SKM-1 (cell line): ENCODE results near the gene EEF1AKMT4.

Source experiments
- DNase-seq: peaks from one replicate; lab custom pipeline; 2025; ENCODE audit not compliant: unreplicated experiment; lab: John Stamatoyannopoulos, UW

EEF1AKMT4 gene

DNA sequence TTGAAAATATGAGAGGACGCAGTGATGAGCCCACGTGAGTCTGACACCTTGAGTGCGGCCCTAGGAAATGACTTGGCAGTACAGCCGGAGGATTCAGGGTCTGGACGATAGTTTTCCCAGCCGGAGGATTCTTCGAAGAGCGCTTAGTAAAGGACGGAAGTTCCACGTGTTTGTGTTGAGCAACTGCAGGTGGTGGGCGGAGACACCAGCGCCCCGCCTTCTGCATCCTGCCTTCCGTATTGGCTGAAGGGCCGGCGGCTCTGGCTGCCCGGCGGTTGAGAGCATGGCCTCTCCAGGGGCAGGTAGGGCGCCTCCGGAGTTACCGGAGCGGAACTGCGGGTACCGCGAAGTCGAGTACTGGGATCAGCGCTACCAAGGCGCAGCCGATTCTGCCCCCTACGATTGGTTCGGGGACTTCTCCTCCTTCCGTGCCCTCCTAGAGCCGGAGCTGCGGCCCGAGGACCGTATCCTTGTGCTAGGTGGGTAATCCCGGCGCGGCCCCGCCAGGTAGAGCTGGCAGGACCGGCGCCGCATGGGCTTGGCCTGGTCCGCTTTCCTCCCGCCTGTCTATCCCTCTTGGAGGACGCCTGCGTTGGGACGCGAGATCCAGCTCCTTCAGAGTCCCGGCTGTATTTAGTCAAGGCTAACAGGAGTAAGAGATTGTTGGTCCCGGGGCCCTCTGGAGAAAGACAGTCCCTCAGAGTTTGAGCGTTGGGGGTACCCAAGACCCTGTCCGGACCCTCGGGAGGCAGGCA, at the start of gene EEF1AKMT4:
Gene EEF1AKMT4, plus strand, starts transcription at position 261 of the 755 bp plus-strand sequence. Its CDS starts 23 bp downstream, at position 284.
- peak; percentile 94 for DNase-seq

DNA sequence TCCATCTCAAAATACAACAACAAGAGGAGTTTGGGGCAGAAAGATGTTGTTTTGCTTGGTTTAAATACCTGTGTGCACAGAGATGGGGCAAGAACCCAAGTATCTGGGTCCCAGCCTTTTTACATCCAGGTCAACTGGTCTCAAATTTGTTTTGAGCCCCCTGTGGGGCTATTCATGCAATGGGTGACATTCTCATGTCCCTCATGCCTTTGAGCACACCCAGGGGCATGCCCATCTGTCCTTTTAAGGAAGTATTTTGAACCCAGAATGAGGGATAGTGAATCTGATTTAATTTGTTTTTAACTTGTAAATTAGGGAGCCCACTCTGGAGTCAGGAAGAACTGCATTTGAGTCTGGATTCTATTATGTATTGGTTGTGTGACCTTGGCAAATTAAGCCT, 48.6 kb upstream of the EEF1AKMT4 start:
- DNase-seq, result no peak

DNA sequence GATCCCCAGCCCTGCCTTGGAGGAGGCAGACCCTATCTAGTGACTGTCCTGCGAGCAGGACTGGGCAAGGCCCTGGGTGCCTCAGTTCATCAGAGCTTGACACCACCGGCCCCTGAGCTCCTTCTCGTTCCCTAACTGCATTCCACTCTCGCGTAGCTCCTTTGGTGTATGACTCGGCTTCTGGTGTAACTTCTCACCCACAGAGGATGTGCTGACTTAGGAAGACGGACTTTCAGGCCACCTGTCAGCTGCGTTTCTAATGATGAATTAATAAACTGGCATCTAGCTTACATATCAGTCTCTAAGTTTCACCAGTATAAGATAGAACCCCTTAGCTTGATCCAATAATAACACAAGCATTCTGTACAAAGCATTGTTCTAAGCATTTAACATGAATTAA, 45.9 kb upstream of the EEF1AKMT4 start:
- DNase-seq, result no peak

DNA sequence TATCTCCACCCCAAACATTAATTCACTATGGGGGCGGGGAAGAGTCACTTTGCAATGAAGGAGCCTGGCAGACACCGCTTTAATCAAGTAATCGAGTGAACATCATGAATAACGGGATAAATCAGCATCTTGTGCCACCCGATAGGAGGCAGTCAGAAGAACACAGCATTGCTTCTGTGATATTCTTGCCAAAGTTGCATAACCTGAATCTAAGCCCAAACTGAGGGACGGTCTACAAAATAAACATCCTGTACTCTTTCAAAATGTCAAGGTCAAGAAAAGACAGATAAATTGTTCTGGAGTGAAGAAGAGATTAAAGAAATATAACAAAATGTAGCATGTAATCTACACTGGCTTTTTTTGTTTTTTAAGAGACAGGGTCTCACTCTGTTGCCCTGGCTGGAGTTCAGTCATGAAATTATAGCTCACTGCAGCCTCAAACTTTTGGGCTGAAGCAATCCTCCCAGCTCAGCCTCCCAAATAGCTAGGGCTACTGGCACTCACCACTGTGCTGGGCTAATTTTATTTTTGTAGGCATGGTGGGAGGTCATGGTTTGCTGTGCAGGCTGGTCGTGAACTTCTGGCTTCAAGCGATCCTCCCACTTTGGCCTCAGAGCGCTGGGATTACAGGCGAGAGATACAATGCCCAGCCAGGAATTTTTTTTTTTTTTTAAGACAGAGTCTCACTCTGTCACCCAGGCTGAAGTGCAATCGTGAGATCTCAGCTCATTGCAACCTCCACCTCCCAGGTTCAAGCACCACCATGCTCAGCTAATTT, 40.1 kb upstream of the EEF1AKMT4 start:
- no peak for DNase-seq

DNA sequence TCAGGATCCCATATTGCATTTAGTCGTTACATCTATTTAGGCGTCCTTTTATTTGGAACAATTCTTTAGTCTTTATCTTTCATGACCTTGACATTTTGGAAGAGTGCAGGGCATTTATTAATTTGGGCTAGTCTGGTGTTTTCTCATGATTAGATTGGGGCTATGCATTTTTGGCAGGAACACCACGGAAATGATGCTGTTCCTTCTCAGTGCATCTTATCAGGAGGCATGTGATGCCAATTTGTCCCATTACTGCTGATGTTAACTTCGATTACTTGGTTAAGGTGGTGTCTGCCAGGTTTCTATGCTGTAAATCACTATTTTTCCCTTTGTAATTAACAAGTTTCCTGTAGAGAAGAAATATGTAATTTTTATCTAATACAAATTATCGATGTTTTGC, 38.2 kb upstream of the EEF1AKMT4 start:
- no peak for DNase-seq

DNA sequence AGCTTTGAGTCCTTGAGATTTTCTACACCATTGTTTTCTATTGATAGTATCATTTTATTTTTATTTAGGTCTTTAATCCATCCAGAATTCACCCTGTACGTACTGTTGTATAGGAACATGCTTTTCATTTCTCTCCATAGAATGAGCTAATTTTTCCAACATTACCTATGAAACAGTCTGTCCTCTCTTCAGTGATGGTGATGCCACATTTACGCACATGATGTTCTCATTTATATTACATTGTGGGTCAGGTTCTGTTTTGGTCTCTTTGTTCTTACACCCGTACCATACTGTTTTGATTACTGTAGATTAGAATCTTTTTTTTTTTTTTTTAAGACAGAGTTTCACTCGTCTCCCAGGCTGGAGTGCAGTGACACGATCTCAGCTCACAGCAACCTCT, 37.8 kb upstream of the EEF1AKMT4 start:
- DNase-seq, result no peak

DNA sequence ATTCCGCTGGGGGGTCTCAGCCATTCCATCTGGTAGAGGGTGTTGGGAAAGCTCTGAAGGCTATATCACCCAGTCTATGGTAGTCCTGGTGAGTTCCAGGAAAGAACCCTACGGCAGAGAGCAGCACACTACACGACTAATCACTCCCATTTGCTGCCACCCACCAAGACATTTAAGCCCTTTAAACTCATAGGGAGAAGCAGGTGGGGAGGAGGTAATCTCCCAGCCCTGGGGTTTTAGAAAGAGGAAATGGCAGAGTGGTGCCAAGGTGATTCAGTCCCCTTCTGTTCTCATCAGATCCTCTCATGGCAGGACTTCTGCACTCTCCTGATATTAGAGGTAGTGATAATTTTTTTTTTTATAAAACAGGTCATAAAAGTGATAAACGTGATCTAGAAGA, 30.7 kb upstream of the EEF1AKMT4 start:
- no peak for DNase-seq

DNA sequence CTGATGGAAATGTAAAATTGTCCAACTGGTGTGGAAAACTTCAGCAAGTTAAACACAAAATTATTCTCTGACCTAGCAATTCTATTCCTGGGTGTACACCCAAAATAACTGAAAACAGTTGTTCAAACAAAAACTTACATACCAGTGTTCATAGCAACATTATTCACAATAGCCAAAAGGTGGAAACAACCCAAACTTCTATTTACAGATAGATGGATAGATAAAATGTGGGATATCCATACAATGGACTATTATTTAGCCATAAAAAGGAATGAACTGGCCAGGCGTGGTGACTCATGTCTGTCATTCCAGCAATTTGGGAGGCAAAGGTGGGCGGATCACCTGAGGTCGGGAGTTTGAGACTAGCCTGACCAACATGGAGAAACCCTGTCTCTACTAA, 27.0 kb upstream of the EEF1AKMT4 start:
- no peak for DNase-seq

DNA sequence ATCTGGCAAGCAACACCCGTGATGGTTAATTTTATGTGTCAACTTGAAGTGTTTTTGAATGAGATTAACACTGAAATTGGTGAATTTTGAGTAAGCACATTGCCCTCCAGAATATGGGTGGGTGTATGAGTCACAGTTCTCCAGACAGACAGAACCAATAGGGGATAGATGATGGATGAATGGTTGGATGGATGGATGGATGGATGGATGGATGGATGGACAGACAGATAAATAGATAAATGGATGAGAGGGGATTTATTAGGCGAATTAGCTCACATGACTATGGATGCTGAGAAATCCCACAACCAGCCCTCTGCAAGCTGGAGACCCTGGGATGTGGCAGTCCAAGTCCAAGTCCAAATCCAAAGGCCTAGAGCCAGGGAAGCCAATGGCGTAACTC, 25.5 kb upstream of the EEF1AKMT4 start:
- no peak for DNase-seq

DNA sequence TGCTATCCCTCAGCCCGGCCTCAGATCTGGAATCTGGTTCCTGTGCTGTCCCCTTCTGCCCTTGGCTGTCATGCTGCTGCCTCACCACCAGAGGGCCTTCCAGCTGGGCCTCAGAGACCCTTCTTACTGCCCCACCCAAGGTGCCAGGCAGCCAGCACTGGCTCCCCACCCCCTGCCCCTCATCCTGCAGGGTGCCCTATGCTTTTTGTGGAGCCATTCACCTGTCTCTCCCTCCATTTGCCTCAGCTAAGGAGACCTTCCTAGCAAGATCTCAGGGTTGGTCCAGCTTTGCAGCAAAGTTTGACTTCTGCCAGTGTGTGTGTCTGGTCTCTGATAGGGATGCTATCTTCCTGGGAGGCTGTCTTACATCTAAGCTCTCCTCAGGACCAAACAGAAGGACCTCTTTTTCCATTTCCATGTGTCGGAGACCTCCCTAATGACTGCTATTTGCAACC, 22.0 kb upstream of the EEF1AKMT4 start:
- DNase-seq, result no peak

DNA sequence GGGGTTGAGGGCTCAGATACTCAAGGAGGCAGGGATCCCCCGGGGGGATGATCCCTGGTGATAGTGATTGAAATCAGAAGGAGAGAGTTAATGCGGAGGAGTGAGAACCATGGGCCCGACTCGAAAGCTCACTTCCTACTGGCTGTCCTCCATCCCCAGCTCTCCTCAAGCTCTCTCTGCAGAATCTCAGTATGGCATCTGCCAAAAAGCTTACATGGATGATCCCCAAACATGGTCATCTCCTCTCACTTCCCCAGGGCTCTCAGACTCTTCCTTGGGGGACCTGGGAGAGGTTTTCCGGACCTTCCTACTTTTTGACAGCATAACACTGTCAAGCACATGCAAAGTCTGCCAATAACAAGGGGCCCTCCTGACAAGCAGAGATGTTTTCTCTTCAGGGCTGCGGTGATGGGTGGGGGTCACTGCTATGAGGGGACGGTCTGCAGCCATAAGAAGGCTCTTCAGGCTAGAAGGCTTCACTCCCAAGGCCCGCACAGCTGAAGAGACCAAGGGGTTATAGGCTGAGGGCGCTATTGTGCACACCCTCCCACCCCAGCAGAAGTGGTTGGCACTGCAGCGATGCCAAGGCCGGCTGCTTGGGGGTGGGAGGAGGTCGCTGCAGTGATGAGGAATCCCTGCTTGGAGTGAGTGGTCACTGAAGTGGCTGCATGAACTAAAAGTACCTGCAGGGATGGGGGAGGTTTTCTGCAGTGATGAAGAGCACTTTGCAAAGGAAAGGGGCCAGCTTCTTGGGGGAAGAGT, 20.9 kb upstream of the EEF1AKMT4 start:
- no peak for DNase-seq

DNA sequence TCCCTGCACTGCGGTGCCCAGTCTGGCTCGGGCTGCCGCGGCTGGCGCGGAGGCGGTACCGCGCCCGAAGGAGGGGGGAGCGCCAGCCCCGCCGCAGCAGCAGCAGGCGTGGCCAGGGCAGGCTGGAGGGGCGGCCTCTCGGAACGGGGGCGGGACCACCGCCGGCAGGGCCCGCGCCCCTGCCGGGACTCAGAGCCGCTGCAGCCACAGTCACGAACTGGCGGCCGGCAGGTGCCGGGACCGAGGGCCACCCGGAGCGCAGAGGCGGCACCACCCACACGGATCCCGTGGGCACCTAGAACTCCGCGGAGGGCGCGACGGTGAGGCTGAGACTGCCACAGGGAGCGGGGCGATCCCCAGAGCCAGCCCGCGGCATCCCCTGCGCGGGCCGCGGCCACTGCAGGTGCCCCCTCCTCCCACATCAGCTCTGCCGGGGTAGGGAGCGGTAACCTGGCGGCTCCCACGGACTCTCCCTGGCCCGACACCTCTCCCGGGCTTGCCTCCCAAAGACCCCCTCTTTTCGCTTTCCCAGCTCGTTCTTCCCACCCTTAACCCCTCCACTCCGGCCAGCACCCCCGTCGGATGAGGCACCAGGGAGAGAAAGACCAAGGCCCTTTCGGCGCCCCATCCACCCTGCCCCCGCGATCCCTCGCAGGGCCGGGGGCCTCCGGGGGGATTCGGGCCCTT, 19.9 kb upstream of the EEF1AKMT4 start, which contains the start of gene VWA5B2:
Gene VWA5B2, plus strand, starts transcription at position 192 of the 687 bp plus-strand sequence. CDS start 944 bp downstream, outside the sequence.
- no peak for DNase-seq

DNA sequence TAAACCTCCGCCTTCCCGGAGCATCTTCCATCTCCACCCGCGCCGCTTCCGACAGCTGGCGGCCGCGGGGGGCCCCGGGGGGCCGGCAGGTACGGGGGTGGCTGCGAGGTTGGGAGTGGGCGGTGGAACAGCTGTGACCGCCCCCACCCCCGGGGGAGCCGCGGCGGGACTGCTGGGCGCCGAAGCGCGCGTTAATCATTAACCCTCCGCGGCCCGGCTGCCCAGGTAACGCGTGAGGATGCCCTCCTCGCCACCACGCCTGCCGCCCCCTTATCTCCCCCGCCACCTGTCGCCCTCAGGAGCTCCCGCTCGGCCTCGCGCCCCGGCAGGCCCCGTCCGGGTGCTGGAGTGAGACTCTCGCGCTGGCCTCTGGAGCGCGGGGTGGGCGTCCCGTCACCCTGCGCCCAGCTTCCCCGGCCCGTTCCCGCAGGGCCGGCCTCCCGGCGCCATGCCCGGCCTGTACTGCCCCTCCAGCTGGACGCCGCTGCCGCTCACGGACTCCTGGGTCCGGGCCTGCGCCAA, 19.3 kb upstream of the EEF1AKMT4 start:
- no peak for DNase-seq

DNA sequence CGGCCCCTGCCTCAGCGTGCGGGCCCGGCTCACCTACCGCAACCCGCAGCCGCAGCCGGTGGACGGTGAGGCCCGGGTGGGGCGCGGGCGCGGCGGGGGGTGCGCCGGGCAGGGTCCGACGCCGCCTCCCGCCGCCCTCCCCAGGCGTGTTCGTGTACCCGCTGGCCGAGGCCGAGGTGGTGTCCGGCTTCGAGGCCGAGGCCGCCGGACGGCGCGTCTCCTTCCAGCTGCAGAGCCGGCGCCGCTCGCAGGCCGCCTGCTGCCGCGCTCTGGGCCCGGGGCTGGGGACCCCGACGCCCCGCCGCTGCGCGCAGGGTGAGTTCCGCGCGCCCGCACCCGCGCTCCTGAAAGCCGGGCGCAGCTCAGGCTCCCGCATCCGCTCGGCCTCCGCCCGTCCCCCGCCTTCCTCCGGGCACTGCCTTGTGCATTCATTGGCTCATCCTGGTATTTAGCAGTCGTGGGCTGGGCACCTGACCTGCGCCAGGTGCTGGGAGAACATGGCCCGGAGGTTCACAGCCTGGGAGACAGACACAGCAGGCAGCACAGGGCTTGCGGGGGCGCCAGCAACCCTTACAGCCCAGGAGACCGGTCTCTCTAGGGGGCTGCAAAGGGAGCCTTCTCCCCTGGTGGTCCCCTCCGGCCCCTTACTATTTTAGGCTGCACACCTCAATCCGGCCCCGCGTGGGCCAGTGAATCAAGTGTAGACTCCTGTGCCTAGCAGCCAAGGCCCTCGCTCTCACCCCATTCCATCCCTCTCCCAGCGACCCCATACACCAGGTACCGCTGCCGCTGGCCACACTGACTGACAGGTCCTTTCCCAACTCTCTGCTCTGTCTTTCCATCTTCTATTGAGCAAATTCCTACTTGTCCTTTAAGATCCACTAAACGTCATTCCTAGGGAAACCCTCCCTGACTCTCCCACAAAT, 18.6 kb upstream of the EEF1AKMT4 start:
- DNase-seq, result no peak

DNA sequence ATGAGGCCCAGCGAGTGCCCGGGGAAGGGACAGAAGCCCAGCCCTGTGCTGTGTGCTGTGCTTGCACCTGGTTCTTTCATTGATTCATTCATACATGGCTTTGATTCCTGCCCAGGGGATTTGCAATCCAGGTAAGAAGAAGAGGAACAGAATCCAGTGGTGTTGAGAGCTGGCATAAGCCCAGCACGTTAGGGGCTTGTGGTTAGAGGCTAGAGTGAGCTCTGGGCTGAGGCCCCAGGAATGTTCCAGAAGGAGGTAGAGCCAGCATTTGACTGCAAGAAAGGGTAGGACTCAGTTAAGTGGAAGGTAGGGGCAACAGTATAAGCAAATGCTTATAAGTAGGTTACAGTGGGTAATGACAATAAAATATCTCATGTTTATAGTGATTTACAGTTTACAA, 17.8 kb upstream of the EEF1AKMT4 start:
- DNase-seq, result no peak

DNA sequence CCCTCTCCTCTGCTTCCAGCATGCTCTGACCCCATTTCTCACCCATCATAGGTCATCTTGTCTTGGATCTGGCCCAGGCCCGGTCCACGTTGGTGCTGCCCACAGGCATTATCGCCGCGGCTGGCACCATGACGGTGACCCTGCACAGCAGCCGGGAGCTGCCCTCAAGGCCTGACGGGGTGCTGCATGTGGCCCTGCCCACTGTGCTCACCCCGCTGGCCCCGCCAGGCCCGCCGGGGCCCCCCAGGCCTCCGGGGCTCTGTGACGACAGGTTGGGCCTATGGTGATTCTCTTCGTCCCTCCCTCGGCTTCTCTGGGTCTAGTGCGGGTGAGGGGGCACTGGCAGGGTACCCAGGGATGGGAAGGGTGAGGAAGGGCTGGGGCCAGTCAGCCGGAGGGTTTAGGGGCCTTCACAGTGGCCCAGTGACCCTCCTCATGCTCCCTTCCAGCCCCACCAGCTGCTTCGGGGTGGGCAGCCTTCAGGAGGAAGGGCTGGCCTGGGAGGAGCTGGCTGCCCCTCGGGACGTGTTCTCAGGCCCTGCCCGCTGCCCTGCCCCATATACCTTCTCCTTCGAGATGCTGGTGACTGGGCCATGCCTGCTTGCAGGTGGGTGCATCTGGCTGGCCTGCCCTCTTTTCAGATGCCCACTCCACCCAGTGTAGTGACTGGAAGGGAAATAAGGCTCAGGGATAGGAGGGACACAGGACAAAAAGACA, 16.2 kb upstream of the EEF1AKMT4 start:
- DNase-seq, result no peak

DNA sequence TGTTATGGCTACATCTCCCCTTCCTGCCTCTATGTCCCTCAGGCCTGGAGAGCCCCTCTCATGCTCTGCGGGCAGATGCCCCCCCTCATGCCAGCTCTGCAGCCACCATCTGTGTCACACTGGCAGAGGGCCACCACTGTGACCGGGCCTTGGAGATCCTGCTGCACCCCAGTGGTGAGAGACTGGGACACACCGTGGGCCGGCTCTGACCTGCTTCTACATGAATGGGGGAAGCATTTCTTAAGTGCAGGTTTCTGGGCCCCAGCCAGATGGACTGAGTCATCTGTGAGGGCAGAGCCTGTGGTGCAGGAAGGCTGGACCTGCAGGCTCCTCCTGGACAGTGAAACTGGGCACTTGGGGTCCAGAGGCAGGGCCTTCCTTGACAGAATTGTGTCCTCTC, 15.2 kb upstream of the EEF1AKMT4 start:
- no peak for DNase-seq

DNA sequence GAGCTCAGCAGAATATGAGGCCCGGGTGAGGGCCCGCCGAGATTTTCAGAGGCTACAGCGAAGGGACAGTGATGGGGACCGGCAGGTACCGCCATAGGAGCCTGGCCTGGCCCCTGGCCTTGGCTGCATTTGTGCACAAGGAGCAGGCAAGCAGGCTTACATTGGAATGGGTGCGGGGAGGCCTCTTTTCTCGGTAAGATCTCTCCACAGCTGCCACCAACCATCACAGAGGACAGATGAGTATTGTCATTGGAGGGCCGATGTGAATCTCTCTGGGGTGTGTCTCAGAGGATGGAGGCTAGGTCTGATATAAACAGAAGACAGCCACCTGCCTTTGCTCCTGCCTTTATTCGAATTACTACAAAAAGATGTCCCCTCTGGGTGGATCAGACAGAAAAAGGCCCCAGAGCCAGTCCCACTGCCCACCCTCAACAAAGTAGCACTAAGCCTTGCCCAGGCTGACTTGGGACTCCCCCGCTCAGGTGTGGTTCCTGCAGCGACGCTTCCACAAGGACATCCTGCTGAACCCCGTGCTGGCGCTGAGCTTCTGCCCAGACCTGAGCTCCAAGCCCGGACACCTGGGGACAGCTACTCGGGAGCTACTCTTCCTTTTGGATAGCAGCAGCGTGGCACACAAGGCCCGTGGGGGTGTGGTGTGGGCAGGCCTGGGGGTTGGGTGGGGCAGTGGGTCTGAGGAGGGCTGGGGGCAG, 14.6 kb upstream of the EEF1AKMT4 start:
- DNase-seq, result no peak
